SU-DHL-6 (cell line): Measurements from ENCODE around the gene LRRFIP2.

Experiments used
- H2AFZ ChIP-seq: fragments of 200-600 bp; sonication (generic); 2 replicates; pipeline ENCODE4 v1.6.1; 2014; ENCODE audit warnings: low read depth, mild to moderate bottlenecking, moderate library complexity, mixed read lengths, antibody characterized with exemption, low read length; ENCODE audit not compliant: severe bottlenecking
- H3F3A ChIP-seq: fragments of 200-600 bp; shearing (Covaris generic); 2 replicates; pipeline ENCODE4 v1.6.0; 2016; ENCODE audit warnings: antibody characterized with exemption, mild to moderate bottlenecking; ENCODE audit not compliant: insufficient read depth
- H3K27ac ChIP-seq: fragments of 200-600 bp; sonication (generic); 2 replicates; pipeline ENCODE4 v1.5.1; 2016; ENCODE audit warnings: low read depth, mild to moderate bottlenecking, low read length, moderate library complexity, mixed read lengths
- H3K27me3 ChIP-seq: fragments of 200-600 bp; sonication (generic), shearing (Covaris generic); 2 replicates; pipeline ENCODE4 v1.6.0; 2014; ENCODE audit warnings: mild to moderate bottlenecking, low read length
- H3K36me3 ChIP-seq: fragments of 200-600 bp; sonication (generic); 2 replicates; pipeline ENCODE4 v1.6.1; 2014; ENCODE audit warnings: mild to moderate bottlenecking, low read length, mixed read lengths
- H3K4me2 ChIP-seq: fragments of 300-600, 200-600 bp; shearing (Covaris generic), sonication (generic); 2 replicates; pipeline ENCODE4 v1.6.0; 2014; ENCODE audit warnings: low read length, low read depth, mild to moderate bottlenecking; ENCODE audit not compliant: poor library complexity, severe bottlenecking
- H3K4me3 ChIP-seq: fragments of 200-600 bp; sonication (generic); 2 replicates; pipeline ENCODE4 v1.5.1; 2014; ENCODE audit warnings: antibody characterized with exemption, low read length, mild to moderate bottlenecking, mixed read lengths; ENCODE audit not compliant: insufficient read depth, poor library complexity, severe bottlenecking
- H3K79me2 ChIP-seq: fragments of 200-600 bp; sonication (generic); 2 replicates; pipeline ENCODE4 v1.6.1; 2014; ENCODE audit warnings: mild to moderate bottlenecking, low read length, moderate library complexity; ENCODE audit not compliant: insufficient read depth
- H3K9ac ChIP-seq: fragments of 200-600 bp; sonication (generic); 2 replicates; pipeline ENCODE4 v1.7.0; 2014; ENCODE audit warnings: mild to moderate bottlenecking, low read length
- H3K9me2 ChIP-seq: fragments of 200-600 bp; sonication (generic); replicated peaks from 2 replicates; pipeline ENCODE4 v1.6.1; 2014; ENCODE audit warnings: low read length; ENCODE audit not compliant: insufficient read depth
- H3K9me3 ChIP-seq: fragments of 200-600 bp; sonication (generic); 2 replicates; pipeline ENCODE4 v1.6.1; 2014; ENCODE audit warnings: low read length, mixed read lengths; ENCODE audit not compliant: insufficient read depth
- H4K20me1 ChIP-seq: fragments of 200-600 bp; sonication (generic); 2 replicates; pipeline ENCODE4 v1.6.1; 2014; ENCODE audit warnings: low read depth, mild to moderate bottlenecking, antibody characterized with exemption, low read length, moderate library complexity, mixed read lengths
- EZH2phosphoT487 ChIP-seq: fragments of 200-600 bp; sonication (generic), shearing (Covaris generic); conservative IDR thresholded peaks from 2 replicates; pipeline ENCODE4 v1.6.1; 2018; ENCODE audit warnings: mild to moderate bottlenecking, antibody characterized with exemption, low read length, moderate library complexity, mixed read lengths
- TF ChIP-seq, protein P1 (sequence below): fragments of 200-600 bp; sonication (generic); IDR thresholded peaks from one replicate; pipeline ENCODE4 v1.5.1; 2017; ENCODE audit warnings: antibody characterized with exemption, mild to moderate bottlenecking, low read length, moderate library complexity; ENCODE audit not compliant: insufficient read depth, poor library complexity, severe bottlenecking

Gene LRRFIP2

DNA sequence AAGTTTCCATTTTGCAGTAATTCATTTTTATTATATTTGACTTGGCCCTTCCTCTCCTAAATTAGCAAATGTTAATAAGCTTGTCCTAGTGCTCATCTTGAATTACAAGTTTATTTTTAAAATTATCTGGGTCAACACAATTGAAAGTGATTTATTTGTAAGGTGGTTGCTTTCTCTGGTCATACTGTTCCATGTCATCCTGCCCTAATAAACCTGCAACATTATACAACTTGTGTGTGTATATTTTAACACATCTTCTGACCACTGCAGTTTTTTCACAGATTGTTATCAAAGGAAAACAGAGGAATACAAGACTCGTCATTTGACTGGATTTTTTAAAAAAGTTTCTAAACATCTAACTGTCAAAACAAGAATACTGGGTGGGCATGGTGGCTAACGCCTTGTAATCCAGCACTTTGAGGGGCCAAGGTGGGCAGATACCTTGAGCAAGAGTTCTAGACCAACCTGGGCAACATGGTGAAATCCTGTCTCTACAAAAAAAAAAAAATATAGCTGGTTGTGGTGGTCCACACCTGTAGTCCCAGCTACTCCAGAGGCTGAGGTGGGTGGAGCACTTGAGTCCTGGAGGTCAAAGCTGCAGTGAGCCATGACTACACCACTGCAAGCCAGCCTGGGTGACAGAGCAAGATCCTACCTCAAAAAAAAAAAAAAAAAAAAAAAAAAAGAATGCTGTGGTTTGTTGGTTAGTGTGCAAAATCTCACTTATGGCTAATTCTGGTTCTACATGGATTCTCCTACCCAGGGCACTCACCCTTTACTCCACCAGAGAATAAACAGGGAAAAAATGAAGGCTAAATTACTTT is 5.0 kb upstream of the LRRFIP2 start:
- TF ChIP-seq, protein P1, sequence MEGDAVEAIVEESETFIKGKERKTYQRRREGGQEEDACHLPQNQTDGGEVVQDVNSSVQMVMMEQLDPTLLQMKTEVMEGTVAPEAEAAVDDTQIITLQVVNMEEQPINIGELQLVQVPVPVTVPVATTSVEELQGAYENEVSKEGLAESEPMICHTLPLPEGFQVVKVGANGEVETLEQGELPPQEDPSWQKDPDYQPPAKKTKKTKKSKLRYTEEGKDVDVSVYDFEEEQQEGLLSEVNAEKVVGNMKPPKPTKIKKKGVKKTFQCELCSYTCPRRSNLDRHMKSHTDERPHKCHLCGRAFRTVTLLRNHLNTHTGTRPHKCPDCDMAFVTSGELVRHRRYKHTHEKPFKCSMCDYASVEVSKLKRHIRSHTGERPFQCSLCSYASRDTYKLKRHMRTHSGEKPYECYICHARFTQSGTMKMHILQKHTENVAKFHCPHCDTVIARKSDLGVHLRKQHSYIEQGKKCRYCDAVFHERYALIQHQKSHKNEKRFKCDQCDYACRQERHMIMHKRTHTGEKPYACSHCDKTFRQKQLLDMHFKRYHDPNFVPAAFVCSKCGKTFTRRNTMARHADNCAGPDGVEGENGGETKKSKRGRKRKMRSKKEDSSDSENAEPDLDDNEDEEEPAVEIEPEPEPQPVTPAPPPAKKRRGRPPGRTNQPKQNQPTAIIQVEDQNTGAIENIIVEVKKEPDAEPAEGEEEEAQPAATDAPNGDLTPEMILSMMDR: no peak
- no peak for TF ChIP-seq EZH2phosphoT487

DNA sequence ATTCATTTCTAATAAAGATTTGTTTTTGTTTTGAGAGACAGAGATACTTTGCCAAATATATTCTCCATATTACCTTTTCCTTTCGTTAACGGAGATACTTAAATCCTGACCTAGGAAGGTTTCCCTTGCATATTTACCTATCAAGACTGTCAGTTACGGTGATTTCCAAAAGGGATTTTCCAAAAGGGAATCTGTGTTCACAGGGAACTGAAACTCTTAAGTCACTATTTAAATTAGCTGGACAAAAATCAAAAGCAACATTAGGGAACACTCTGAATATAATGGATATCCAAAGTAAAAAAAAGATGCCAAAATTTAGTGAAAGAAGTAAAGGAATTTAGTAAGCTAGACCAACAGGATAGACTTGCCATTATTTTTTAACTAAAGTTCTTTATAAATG is 576 bp downstream of the LRRFIP2 start:
- Histone ChIP-seq H3K4me3 (no peak overlapping the region), H3F3A (peaks cover 9% of the 10 kb centered on the region; the same call in 1 of the 2 replicates), H3K27me3 (no peaks in the 10 kb centered on the region), H2AFZ (no peak overlapping the region), H3K9ac (no peak overlapping the region), H4K20me1 (no peaks in the 10 kb centered on the region), H3K79me2 (peaks cover 47% of the 10 kb centered on the region), H3K4me2 (peak overlapping the region; percentile 98), H3K9me3 (no peaks in the 10 kb centered on the region), H3K27ac (no peak overlapping the region; the same call in 1 of the 2 replicates), H3K36me3 (0 out of 2 replicates have a peak, but pooled peaks cover 4% of the 10 kb centered on the region), H3K9me2 (no peaks in the 10 kb centered on the region)
- TF ChIP-seq, protein P1: no peak
- no peak for TF ChIP-seq EZH2phosphoT487

More for the DNA sequence above, 5.0 kb upstream of the LRRFIP2 start:
- Histone ChIP-seq H3K9me3 (no peaks in the 10 kb centered on the region), H3K4me2 (no peak overlapping the region), H3F3A (peaks cover 8% of the 10 kb centered on the region; the same call in 1 of the 2 replicates), H3K9me2 (no peaks in the 10 kb centered on the region), H3K9ac (no peak overlapping the region), H3K79me2 (peaks cover 41% of the 10 kb centered on the region), H3K4me3 (no peak overlapping the region), H4K20me1 (no peaks in the 10 kb centered on the region; the same call in 1 of the 2 replicates), H3K27me3 (no peaks in the 10 kb centered on the region), H3K27ac (no peak overlapping the region), H3K36me3 (no peaks in the 10 kb centered on the region), H2AFZ (no peak overlapping the region)

DNA sequence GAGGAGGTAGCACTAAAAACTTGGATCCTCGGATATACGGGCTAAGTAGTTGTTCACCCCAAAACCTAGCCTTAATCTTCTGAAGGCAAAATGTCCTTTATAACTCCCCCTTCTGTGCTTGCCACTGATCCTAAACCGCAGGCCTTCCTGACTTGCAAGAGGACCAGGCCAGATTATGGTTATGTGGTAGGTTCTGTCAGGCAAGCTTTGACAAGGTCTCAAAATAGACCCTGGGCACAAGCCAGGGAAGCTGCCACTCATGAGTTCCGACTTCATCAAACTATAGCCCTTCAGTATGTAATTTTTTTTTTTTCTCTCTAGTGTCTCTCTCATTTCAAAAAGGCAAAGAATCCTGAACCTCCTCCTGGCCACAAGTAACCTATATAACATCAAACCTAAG is 3.2 kb downstream of the LRRFIP2 start:
- H3K27me3 ChIP-seq: no peaks in the 10 kb centered on the region
- H2AFZ ChIP-seq: no peak overlapping the region
- H3K4me3 ChIP-seq: no peak overlapping the region
- H3K27ac ChIP-seq: no peak overlapping the region
- no peak for TF ChIP-seq EZH2phosphoT487
- TF ChIP-seq, protein P1: no peak
- no peak overlapping the region for H3K4me2 ChIP-seq
- H3F3A ChIP-seq: peaks cover 9% of the 10 kb centered on the region; the same call in 1 of the 2 replicates
- H3K9me3 ChIP-seq: no peaks in the 10 kb centered on the region
- H3K9me2 ChIP-seq: no peaks in the 10 kb centered on the region
- peaks cover 28% of the 10 kb centered on the region for H3K79me2 ChIP-seq
- no peaks in the 10 kb centered on the region for H4K20me1 ChIP-seq
- 0 out of 2 replicates have a peak, but pooled peaks cover 4% of the 10 kb centered on the region for H3K36me3 ChIP-seq
- H3K9ac ChIP-seq: no peak overlapping the region
